Ovary (tissue), 9 donors: ENCODE data around the gene VPS54. TPM values are rescaled to one million over a fixed set of nuclear protein-coding genes. Genes with fewer than 3 reads are reported as not detected.
"Not testable (repeated sequence)": the region's sequence is repeated elsewhere in the genome, so short reads cannot be mapped to it uniquely, and the experiment has no call there.

Experiments used
- DNase-seq, 5 donors: peaks; one replicate each; pipeline ENCODE4 v3.0.0-alpha.2; 2019 to 2020
- H3K27ac ChIP-seq, 2 donors: fragments of 200-600 bp; one replicate each; pipeline versions ENCODE4 v1.5.1 to v1.8.0; 2019 to 2022
- H3K27me3 ChIP-seq: fragments of 200-600 bp; one replicate; pipeline ENCODE4 v1.8.0; 2022
- H3K36me3 ChIP-seq: fragments of 200-600 bp; sonication (generic); one replicate; pipeline ENCODE4 v1.5.1; 2019
- H3K4me1 ChIP-seq: one replicate; pipeline ENCODE4 v1.8.1; 2013; ENCODE audit warnings: mild to moderate bottlenecking, moderate library complexity; ENCODE audit not compliant: insufficient read depth
- H3K4me3 ChIP-seq: fragments of 200-600 bp; sonication (generic); one replicate; pipeline ENCODE4 v1.5.1; 2017
- H3K9me3 ChIP-seq, 2 donors: fragments of 200-600 bp in 1 of 2; sonication (generic) in 1 of 2; one replicate each; pipeline versions ENCODE4 v1.5.1 to v1.8.1; 2013 to 2019; ENCODE audit warnings: mild to moderate bottlenecking in 1 of 2, moderate library complexity in 1 of 2
- EP300 ChIP-seq: sonication (generic); formaldehyde crosslinking; IDR thresholded peaks from one replicate; pipeline ENCODE4 v1.6.1; 2017; ENCODE audit warnings: antibody characterized with exemption
- POLR2A ChIP-seq: fragments of 450-650 bp; IDR thresholded peaks from one replicate; pipeline ENCODE4 v1.6.1; 2017; ENCODE audit warnings: antibody characterized with exemption, mild to moderate bottlenecking, moderate library complexity
- WGBS, 3 donors: extraction: QIAGEN DNeasy Blood & Tissue Kit in 1 of 3; methylation state at CpG; one replicate each; pipeline versions ENCODE4 v1.1.5 to v1.1.7; 2013 to 2017; 5-methylcytosine and 5-hydroxymethylcytosine counted together
- intact Hi-C, 4 donors: fragments of 100-400 bp; cut with DNase I; formaldehyde crosslinking; loops; one replicate each; pipeline versions ENCODE4 v1.11.0 to v1.15.1; 2022 to 2023
- polyA plus RNA-seq, 2 donors: library from polyadenylated mRNA; stranded (reverse); fragments of 200-250 nt in 1 of 2; fragments of 350-450 nt in 1 of 2; fragmentation: Illumina TruSeq in 1 of 2; extraction: RNeasy Lipid Tissue Mini Kit (QIAGEN cat#74804) in 1 of 2; gene quantifications; one replicate each; pipeline ENCODE4 v1.2.3, GENCODE V29; 2013 to 2014
- total RNA-seq, 7 donors: library from RNA; depleted of rRNA in 2 of 7; stranded (reverse); fragments of >200 nt in 2 of 7; fragmentation: NEBNext Ultra II Directional in 3 of 7; extraction: Animal tissue kit (Norgen Biotek cat#: 25700) in 3 of 7; gene quantifications; one replicate each; pipeline versions ENCODE4 v1.1.0 to v1.2.4, GENCODE V29; 2016 to 2023
- TF ChIP-seq, protein P1 (sequence below), 3 donors: fragments of 450-650 bp in 2 of 3; fragments of 200-600 bp in 1 of 3; IDR thresholded peaks; one replicate each; pipeline versions ENCODE4 v1.5.1 to v1.8.0; 2016 to 2022; ENCODE audit warnings: antibody characterized with exemption in 3 of 3, mild to moderate bottlenecking in 1 of 3
- donor health status: DM: no; HTN: no; CAD: no; lungs with moderate emphysema.
- donor health status: DM: no; HTN: no; CAD: no.
- donor health status: Bipolar disorder and iron deficiency.
- donor health status: DM: yes; HTN: yes; CAD: no.
- donor health status: DM: no; HTN: no; CAD: no.
- donor health status: DM: yes; HTN: yes; CAD: no.

The VPS54 gene
- total and polyA plus RNA-seq, 9 donors: 17.9 to 28.6 (median 20.6) TPM

DNA sequence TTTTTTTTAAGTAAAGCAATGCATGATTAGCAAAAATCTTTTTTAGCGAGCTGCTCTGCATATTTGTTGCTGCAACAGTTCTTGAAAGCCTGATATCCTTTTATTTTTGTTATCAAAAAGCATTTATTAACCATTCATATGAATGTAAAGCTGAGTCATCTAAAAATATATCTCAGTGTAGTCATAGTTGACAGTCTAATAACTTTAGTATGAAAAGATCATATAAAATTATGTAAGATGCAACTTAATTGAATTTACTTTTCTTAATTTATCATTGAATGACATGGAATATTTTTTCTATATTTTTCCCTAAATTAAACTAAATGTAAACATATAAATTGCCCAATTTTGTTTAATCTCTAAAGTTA lies 169.0 kb downstream of the VPS54 start:
- WGBS, 3 donors: 18 to 29% (median 23%) methylated on average over 1 of the region's 1 CpG
- no peak overlapping the region for H3K27ac ChIP-seq
- no peak for DNase-seq
- no peaks in the 10 kb centered on the region for H3K27me3 ChIP-seq
- H3K4me1 ChIP-seq: peaks cover 13% of the 10 kb centered on the region
- no peak overlapping the region for H3K4me3 ChIP-seq
- intact Hi-C loops: loop anchor here in 1 of 4 donors (10.0 kb wide), 1 partner anchor 155 kb away; no protein-coding TSS in a partner anchor
- no peak for TF ChIP-seq EP300
- TF ChIP-seq, protein P1, sequence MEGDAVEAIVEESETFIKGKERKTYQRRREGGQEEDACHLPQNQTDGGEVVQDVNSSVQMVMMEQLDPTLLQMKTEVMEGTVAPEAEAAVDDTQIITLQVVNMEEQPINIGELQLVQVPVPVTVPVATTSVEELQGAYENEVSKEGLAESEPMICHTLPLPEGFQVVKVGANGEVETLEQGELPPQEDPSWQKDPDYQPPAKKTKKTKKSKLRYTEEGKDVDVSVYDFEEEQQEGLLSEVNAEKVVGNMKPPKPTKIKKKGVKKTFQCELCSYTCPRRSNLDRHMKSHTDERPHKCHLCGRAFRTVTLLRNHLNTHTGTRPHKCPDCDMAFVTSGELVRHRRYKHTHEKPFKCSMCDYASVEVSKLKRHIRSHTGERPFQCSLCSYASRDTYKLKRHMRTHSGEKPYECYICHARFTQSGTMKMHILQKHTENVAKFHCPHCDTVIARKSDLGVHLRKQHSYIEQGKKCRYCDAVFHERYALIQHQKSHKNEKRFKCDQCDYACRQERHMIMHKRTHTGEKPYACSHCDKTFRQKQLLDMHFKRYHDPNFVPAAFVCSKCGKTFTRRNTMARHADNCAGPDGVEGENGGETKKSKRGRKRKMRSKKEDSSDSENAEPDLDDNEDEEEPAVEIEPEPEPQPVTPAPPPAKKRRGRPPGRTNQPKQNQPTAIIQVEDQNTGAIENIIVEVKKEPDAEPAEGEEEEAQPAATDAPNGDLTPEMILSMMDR (IDR thresholded peaks at IDR 0.05): no peak
- no peak for TF ChIP-seq POLR2A
- no peaks in the 10 kb centered on the region for H3K9me3 ChIP-seq
- no peaks in the 10 kb centered on the region for H3K36me3 ChIP-seq

DNA sequence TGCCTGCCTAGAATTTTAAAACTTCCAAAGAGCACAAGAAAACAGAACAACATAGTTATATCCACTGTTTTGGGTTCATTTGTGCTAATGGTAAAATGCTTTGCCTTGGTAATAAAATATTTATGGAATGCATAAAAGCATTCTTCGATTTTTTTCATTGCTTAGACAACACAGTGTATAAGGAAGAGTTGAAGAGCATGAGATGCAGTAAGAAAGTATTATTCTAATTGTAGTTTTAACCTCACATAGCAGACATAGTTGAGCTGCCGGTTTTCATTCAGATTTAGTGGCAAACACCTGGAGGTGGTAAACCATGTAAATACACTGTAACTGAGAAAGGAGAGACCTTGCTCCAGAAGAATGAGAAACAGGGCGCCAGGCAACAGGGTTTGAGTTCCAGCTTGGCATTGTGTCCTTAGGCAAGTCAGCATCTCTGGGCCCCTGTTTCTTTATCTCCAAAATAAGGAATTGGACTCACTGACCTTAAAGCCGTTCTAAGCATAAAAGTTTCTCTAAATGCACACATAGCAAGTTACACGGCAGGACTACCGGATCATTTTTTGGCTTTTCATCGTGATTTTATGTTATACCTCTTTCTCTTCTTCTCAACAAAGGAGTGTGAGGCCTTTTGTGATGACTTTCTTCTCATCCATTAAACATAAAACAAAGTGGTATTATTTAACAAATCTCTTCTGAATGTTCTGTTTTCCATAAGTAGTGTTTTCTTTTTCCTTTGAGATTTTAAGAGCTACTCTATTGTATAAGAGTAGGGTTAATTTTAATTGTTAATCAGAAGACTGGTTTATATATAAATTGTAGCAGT lies 169.6 kb downstream of the VPS54 start:
- WGBS, 3 donors: 14 to 17% (median 15%) methylated on average over 7 of the region's 7 CpGs
- peaks cover 13% of the 10 kb centered on the region for H3K4me1 ChIP-seq
- no peaks in the 10 kb centered on the region for H3K36me3 ChIP-seq

DNA sequence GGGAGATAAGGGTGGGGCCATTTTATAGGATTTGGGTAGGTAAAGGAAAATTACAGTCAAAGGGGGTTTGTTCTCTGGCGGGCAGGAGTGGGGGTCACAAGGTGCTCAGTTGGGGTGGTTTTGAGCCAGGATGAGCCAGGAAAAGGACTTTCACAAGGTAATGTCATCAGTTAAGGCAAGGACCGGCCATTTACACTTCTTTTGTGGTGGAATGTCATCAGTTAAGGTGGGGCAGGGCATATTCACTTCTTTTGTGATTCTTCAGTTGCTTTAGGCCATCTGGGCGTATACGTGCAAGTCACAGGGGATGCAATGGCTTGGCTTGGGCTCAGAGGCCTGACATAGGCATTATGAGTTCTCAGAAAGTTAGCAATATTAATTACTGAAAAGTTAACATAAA lies 171.7 kb downstream of the VPS54 start:
- H3K9me3 ChIP-seq, DNase-seq, H3K4me3 ChIP-seq, H3K27ac ChIP-seq, H3K36me3 ChIP-seq, H3K27me3 ChIP-seq: not testable (repeated sequence)
- H3K4me1 ChIP-seq: peaks cover 15% of the 10 kb centered on the region
- intact Hi-C loops: loop anchor here in 1 of 4 donors (10.0 kb wide), 1 partner anchor 1287 kb away; the partner anchor contains the start of gene RAB1A
- 84 to 98% (median 91%) methylated on average over 4 of the region's 4 CpGs for WGBS, 3 donors

More for the DNA sequence above, 169.6 kb downstream of the VPS54 start:
- H3K4me3 ChIP-seq: no peak overlapping the region
- no peak for DNase-seq
- no peaks in the 10 kb centered on the region for H3K9me3 ChIP-seq
- no peak overlapping the region for H3K27ac ChIP-seq
- intact Hi-C loops: loop anchor here in 2 of 4 donors (10.0 kb wide), 2 partner anchors 155 to 1285 kb away; partner anchors contain the start of gene RAB1A (in 1 of the 2)
- no peaks in the 10 kb centered on the region for H3K27me3 ChIP-seq
- TF ChIP-seq EP300: no peak
- TF ChIP-seq, protein P1 (IDR thresholded peaks at IDR 0.05): no peak
- TF ChIP-seq POLR2A: no peak

DNA sequence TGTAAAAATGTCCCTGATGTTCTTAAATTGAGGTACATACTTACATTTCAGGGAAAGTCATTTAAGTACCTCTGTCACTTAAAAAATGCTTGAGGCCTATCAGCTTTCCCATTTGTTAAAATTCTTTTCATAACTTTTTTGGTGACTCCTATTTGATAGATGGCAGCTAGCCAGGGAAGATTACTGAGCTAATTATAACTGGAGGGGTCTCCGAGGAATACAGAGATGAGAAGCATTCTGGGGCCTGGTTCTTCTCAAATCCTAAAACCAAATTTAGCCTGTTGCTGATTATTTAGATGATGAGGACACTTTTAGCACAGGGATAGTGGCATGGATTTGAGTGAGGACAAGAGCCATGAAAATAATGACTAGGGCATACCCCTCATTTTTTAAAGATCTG lies 172.7 kb downstream of the VPS54 start:
- DNase-seq: no peak
- no peaks in the 10 kb centered on the region for H3K36me3 ChIP-seq
- H3K4me3 ChIP-seq: no peak overlapping the region
- 12 to 20% (median 14%) methylated on average over 1 of the region's 1 CpG for WGBS, 3 donors
- H3K4me1 ChIP-seq: peaks cover 13% of the 10 kb centered on the region
- no peaks in the 10 kb centered on the region for H3K27me3 ChIP-seq
- H3K9me3 ChIP-seq: no peaks in the 10 kb centered on the region
- TF ChIP-seq, protein P1 (IDR thresholded peaks at IDR 0.05): no peak
- no peak for TF ChIP-seq POLR2A
- no peak for TF ChIP-seq EP300
- no peak overlapping the region for H3K27ac ChIP-seq
- intact Hi-C loops: loop anchor here in 1 of 4 donors (10.0 kb wide), 1 partner anchor 1288 kb away; the partner anchor contains the start of gene RAB1A

DNA sequence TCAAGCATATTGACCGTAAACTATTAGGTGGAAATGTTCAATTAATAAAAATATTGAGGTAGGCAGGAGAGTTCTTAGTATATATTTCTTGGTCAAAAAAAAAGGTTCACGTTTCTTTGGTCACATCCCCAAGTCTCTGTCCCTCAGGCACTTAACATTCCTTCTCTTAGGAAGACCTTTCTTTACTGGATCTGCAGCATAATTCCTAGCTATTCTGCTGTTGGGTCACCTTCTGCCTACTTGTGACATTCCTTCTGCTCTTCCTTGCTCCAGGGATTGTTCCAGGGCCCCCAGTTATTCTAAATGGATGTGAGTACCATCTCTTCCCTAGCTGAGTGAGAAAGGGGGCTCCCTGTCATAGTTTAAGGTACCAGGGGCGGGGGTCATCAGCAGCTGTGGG lies 173.4 kb downstream of the VPS54 start:
- Histone ChIP-seq H3K27me3 (no peaks in the 10 kb centered on the region), H3K9me3 (no peaks in the 10 kb centered on the region), H3K4me1 (peaks cover 13% of the 10 kb centered on the region), H3K36me3 (no peaks in the 10 kb centered on the region), H3K27ac (no peak overlapping the region), H3K4me3 (no peak overlapping the region)
- WGBS, 3 donors: 83 to 93% (median 89%) methylated on average over 3 of the region's 3 CpGs
- no peak for DNase-seq
- intact Hi-C loops: loop anchor here in 1 of 4 donors (10.0 kb wide), 1 partner anchor 1289 kb away; the partner anchor contains the start of gene RAB1A
- TF ChIP-seq POLR2A (no peak), EP300 (no peak)
- TF ChIP-seq, protein P1 (IDR thresholded peaks at IDR 0.05): no peak
